VCaP (cell line): Measurements from ENCODE around the gene FBXW7.
A peak's percentile ranks its signal among the peaks of the same experiment; 100 is the strongest.

Source experiments
- H3K27ac ChIP-seq: fragments of 450-650 bp; 2 replicates; pipeline ENCODE4 v1.5.1; 2017
- CTCF ChIP-seq: fragments of 450-650 bp; conservative IDR thresholded peaks from 2 replicates; pipeline ENCODE4 v1.5.1; 2017; ENCODE audit warnings: mild to moderate bottlenecking, moderate library complexity

FBXW7 gene

GRCh38 chr4:152380185-152380584 lies 155.7 kb downstream of the FBXW7 start:
- TF ChIP-seq CTCF: no peak
- H3K27ac ChIP-seq: no peak overlapping the region

GRCh38 chr4:152374606-152375285 lies 161.1 kb downstream of the FBXW7 start:
- H3K27ac ChIP-seq: no peak overlapping the region
- no peak for TF ChIP-seq CTCF

GRCh38 chr4:152374153-152374552 lies 161.7 kb downstream of the FBXW7 start:
- TF ChIP-seq CTCF: no peak
- H3K27ac ChIP-seq: no peak overlapping the region

GRCh38 chr4:152372444-152372843 lies 163.4 kb downstream of the FBXW7 start:
- no peak for TF ChIP-seq CTCF
- no peak overlapping the region for H3K27ac ChIP-seq

GRCh38 chr4:152369902-152370295 lies 166.0 kb downstream of the FBXW7 start:
- peak; percentile 60 for TF ChIP-seq CTCF
- H3K27ac ChIP-seq: no peak overlapping the region

GRCh38 chr4:152369203-152369901 lies 166.5 kb downstream of the FBXW7 start:
- H3K27ac ChIP-seq: no peak overlapping the region
- no peak for TF ChIP-seq CTCF

GRCh38 chr4:152368001-152368400 lies 167.9 kb downstream of the FBXW7 start:
- TF ChIP-seq CTCF: no peak
- H3K27ac ChIP-seq: no peak overlapping the region
